HEK293T (cell line): ENCODE data around the gene TRIM44.

Experiments
- CTCF ChIA-PET: fragments of 350-600 bp; formaldehyde crosslinking; extraction: SDS; loops from one replicate; lab custom pipeline; 2021; ENCODE audit warnings: antibody characterized with exemption, inconsistent platforms; lab: Yijun Ruan, JAX
- POLR2A ChIA-PET: fragments of 350-600 bp; formaldehyde crosslinking; extraction: SDS; loops from one replicate; lab custom pipeline; 2020; ENCODE audit warnings: antibody characterized with exemption, inconsistent platforms; lab: Yijun Ruan, JAX
- DNase-seq: peaks from one replicate; pipeline ENCODE4 v3.0.0; 2012; ENCODE audit warnings: mixed read lengths; ENCODE audit errors: extremely low spot score
- ARNT ChIP-seq: fragments of 450-650 bp; IDR thresholded peaks from 2 replicates; pipeline ENCODE4 v1.6.1; 2017; ENCODE audit warnings: mild to moderate bottlenecking
- BHLHE40 ChIP-seq: fragments of 450-650 bp; IDR thresholded peaks from 2 replicates; pipeline ENCODE4 v1.6.1; 2016; ENCODE audit warnings: mild to moderate bottlenecking, moderate library complexity, borderline replicate concordance
- CTBP1 ChIP-seq: fragments of 450-650 bp; IDR thresholded peaks from 2 replicates; pipeline ENCODE4 v1.6.1; 2016; ENCODE audit warnings: borderline replicate concordance
- ELF4 ChIP-seq: fragments of 450-650 bp; IDR thresholded peaks from 2 replicates; pipeline ENCODE4 v1.6.1; 2017; ENCODE audit warnings: antibody characterized with exemption
- FOXA1 ChIP-seq: fragments of 450-650 bp; IDR thresholded peaks from 2 replicates; pipeline ENCODE4 v1.6.1; 2016; ENCODE audit warnings: mild to moderate bottlenecking
- FOXK2 ChIP-seq: fragments of 450-650 bp; IDR thresholded peaks from 2 replicates; pipeline ENCODE4 v1.6.1; 2016; ENCODE audit warnings: mild to moderate bottlenecking
- FOXM1 ChIP-seq: fragments of 450-650 bp; IDR thresholded peaks from 2 replicates; pipeline ENCODE4 v1.6.1; 2017; ENCODE audit warnings: mild to moderate bottlenecking, borderline replicate concordance
- HDGF ChIP-seq: fragments of 450-650 bp; IDR thresholded peaks from 2 replicates; pipeline ENCODE4 v1.6.1; 2017; ENCODE audit warnings: antibody characterized with exemption, borderline replicate concordance
- L3MBTL2 ChIP-seq: fragments of 450-650 bp; conservative IDR thresholded peaks from 2 replicates; pipeline ENCODE4 v1.6.1; 2016; ENCODE audit warnings: mild to moderate bottlenecking
- LEF1 ChIP-seq: fragments of 450-650 bp; IDR thresholded peaks from 2 replicates; pipeline ENCODE4 v1.6.1; 2017; ENCODE audit warnings: mild to moderate bottlenecking, borderline replicate concordance
- NFRKB ChIP-seq: fragments of 450-650 bp; IDR thresholded peaks from 2 replicates; pipeline ENCODE4 v1.6.1; 2016; ENCODE audit warnings: mild to moderate bottlenecking, moderate library complexity
- PKNOX1 ChIP-seq: fragments of 450-650 bp; IDR thresholded peaks from 2 replicates; pipeline ENCODE4 v1.6.1; 2016
- SP1 ChIP-seq: fragments of 450-650 bp; IDR thresholded peaks from 2 replicates; pipeline ENCODE4 v1.6.1; 2017
- SUZ12 ChIP-seq: fragments of 450-650 bp; IDR thresholded peaks from 2 replicates; pipeline ENCODE4 v1.6.1; 2016; ENCODE audit warnings: mild to moderate bottlenecking
- TARDBP ChIP-seq: fragments of 450-650 bp; IDR thresholded peaks from 2 replicates; pipeline ENCODE4 v1.6.1; 2016
- ZNF384 ChIP-seq: fragments of 450-650 bp; IDR thresholded peaks from 2 replicates; pipeline ENCODE4 v1.6.1; 2016

Gene TRIM44

GRCh38 chr11:35814720-35815305 lies 152.2 kb downstream of the TRIM44 start:
- POLR2A ChIA-PET, result no interaction called here
- CTCF ChIA-PET, result no interaction called here
- no peak for DNase-seq
- TF ChIP-seq BHLHE40 (no peak), FOXM1 (no peak)

GRCh38 chr11:35815556-35816315 lies 153.2 kb downstream of the TRIM44 start:
- CTCF ChIA-PET, result no interaction called here
- POLR2A ChIA-PET, result no interaction called here
- TF ChIP-seq ZNF384 (no peak), LEF1 (no peak), ELF4 (no peak), BHLHE40 (no peak), ARNT (no peak), TARDBP (no peak), FOXK2 (no peak), SP1 (no peak), FOXA1 (no peak), CTBP1 (no peak), L3MBTL2 (no peak), PKNOX1 (no peak), FOXM1 (no peak), HDGF (no peak), SUZ12 (no peak), NFRKB (no peak)
- no peak for DNase-seq

GRCh38 chr11:35820614-35821013 lies 158.0 kb downstream of the TRIM44 start:
- no peak for DNase-seq
- ChIA-PET CTCF (interaction anchor here (0.6 kb wide), 1 partner anchor 270 kb away, joined by 5 read pairs; no protein-coding TSS in a partner anchor), POLR2A (interaction anchor here (2.1 kb wide), 1 partner anchor 201 kb away, joined by 8 read pairs; no protein-coding TSS in a partner anchor)
- TF ChIP-seq LEF1 (no peak), L3MBTL2 (no peak), HDGF (no peak), NFRKB (no peak), BHLHE40 (no peak), CTBP1 (no peak), ZNF384 (no peak)

GRCh38 chr11:35822815-35823495 lies 160.4 kb downstream of the TRIM44 start:
- POLR2A ChIA-PET, result interaction anchor here (0.7 to 2.1 kb wide), 8 partner anchors 19 to 438 kb away, joined by 3 to 8 read pairs (median 4); partner anchors contain the start of genes FJX1 and TRIM44
- TF ChIP-seq ARNT (no peak), LEF1 (no peak), NFRKB (no peak), PKNOX1 (no peak), HDGF (no peak), FOXA1 (no peak), SUZ12 (no peak), TARDBP (no peak), FOXK2 (no peak), CTBP1 (no peak), BHLHE40 (no peak), ZNF384 (no peak), FOXM1 (no peak)
- CTCF ChIA-PET, result interaction anchor here (0.6 to 2.0 kb wide), 48 partner anchors 9 to 791 kb away, joined by 3 to 36 read pairs (median 5); no protein-coding TSS in a partner anchor
- no peak for DNase-seq

- no peak for DNase-seq
- CTCF ChIA-PET, result interaction anchor here (0.6 to 1.0 kb wide), 3 partner anchors 73 to 308 kb away, joined by 3 to 4 read pairs (median 3); no protein-coding TSS in a partner anchor
- TF ChIP-seq CTBP1 (no peak), ZNF384 (no peak), LEF1 (no peak), L3MBTL2 (no peak), HDGF (no peak), BHLHE40 (no peak), NFRKB (no peak), FOXM1 (no peak), ELF4 (no peak), ARNT (no peak), SP1 (no peak), FOXK2 (no peak), TARDBP (no peak), PKNOX1 (no peak), FOXA1 (no peak), SUZ12 (no peak)
- POLR2A ChIA-PET, result interaction anchor here (1.1 kb wide), 1 partner anchor 442 kb away, joined by 3 read pairs; no protein-coding TSS in a partner anchor
Observed at GRCh38 chr11:35823742-35824298, 161.2 kb downstream of the TRIM44 start.
